Stimulated activated CD4-positive, alpha-beta T cell treated with anti-CD3 and anti-CD28 coated beads, Interleukin-4, amount 100 ng/mL, for 4 hours (primary cell): ENCODE data around the gene MAGEB3.
"Not testable (repeated sequence)": the region's sequence is repeated elsewhere in the genome, so short reads cannot be mapped to it uniquely, and the experiment has no call there.

ENCODE experiments used
- DNase-seq, 2 experiments: peaks; one replicate each; pipeline ENCODE4 v3.0.0-alpha.2; 2020

The MAGEB3 gene, protein sequence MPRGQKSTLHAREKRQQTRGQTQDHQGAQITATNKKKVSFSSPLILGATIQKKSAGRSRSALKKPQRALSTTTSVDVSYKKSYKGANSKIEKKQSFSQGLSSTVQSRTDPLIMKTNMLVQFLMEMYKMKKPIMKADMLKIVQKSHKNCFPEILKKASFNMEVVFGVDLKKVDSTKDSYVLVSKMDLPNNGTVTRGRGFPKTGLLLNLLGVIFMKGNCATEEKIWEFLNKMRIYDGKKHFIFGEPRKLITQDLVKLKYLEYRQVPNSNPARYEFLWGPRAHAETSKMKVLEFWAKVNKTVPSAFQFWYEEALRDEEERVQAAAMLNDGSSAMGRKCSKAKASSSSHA

DNA sequence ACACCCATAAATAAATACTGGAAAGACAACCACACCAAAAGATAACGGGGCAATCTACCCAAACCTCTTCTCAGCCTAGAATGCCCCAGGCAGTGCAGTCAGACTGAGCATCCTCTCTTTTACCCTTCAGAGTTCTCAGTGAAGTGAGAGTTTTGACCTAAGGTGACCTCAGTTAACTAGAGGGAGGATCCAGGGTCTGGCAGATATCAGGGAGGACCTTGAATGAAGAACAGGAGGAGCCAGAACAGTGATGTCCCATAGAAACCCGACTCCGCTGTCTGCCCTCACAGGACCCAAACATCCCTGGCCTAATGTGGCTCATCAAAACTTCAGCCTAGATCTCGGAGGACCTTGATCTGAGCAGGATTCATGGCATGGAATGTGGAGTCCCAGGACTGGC is at the start of gene MAGEB3:
Gene MAGEB3, plus strand, starts transcription at position 263 of the 400 bp plus-strand sequence. CDS start 5,268 bp downstream, outside the sequence.
- no peak for DNase-seq

DNA sequence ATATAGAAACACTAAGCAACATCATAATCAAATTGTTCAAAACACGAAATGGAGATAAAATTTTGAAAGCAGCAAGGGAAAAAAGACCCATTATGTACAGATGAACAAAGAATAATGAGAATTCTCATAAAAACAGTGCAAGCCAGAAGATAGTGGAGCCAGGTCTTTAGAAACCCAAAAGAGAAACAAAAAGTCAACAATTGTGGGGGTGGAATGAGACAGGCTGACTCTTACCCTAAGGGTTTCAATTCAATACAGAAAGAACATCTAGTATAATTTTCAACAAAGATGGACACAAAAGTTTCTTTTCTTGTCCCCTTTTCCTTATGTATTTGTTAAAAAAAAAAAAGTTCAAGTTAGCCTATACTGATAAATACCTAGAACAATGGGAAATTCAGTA is 49.1 kb upstream of the MAGEB3 start:
- DNase-seq = no peak

DNA sequence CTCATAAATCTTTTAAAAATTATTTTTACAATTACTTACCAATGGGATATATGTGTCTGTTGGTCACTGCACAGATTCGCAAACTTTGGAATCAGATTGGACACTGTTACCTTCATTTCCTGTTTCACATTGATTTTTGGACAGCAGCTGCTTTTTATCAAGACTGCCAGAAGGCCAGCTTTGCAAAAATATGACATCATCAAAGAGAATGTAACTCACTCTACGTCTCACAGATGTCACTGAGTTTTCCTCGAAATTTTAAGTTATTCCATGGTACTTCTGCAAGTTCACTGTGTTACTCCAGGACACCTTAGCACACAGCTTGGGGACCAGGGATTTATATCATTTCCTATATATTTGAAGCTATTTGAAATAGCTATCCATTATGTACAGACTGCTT is 46.9 kb upstream of the MAGEB3 start:
- no peak for DNase-seq

DNA sequence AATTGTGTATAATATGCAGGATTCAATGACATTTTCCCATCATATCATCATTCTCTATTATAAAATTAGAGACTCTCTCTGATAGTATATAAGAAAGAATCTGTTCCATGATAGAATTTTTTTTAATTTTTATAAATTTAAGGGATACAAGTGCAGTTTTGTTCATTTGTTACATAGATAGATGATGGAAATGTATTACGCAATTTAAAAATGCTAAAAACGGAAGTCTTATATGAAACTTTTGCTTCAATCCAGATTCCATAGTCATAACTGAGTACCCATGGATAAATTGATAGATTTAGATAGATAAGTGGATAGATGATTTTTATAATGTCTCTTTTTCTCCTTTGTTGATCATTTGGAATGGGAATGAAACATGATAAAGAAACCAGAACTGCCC is 40.0 kb upstream of the MAGEB3 start:
- no peak for DNase-seq

DNA sequence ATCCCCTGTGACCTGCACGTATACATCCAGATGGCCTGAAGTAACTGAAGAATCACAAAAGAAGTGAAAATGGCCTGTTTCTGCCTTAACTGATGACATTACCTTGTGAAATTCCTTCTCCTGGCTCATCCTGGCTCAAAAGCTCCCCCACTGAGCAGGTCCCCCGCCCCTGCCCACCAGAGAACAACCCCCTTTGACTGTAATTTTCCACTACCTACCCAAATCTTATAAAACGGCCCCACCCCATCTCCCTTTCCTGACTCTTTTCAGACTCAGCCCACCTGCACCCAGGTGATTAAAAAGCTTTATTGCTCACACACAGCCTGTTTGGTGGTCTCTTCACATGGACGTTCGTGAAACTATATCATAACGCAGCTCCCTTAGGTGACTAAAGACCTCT is 36.5 kb upstream of the MAGEB3 start:
- not testable (repeated sequence) for DNase-seq

DNA sequence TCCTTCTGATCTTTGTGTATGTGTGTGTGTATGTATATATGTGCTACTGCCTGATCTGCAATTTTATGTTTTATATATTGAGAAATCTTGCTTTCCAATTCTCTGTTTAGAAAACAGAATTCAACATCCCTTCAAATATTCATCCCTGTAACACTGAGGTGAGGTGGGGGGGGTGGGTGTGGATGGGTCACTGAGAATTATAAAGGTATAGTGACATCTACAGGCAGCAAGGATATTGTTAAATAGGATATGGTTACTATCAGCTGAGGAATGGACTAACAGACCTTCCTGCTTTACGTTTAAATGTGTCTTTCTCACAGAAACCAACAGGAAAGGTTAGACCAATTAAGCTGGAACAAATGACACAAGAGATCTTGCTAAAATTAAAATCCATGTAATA is 34.1 kb upstream of the MAGEB3 start:
- DNase-seq = no peak

DNA sequence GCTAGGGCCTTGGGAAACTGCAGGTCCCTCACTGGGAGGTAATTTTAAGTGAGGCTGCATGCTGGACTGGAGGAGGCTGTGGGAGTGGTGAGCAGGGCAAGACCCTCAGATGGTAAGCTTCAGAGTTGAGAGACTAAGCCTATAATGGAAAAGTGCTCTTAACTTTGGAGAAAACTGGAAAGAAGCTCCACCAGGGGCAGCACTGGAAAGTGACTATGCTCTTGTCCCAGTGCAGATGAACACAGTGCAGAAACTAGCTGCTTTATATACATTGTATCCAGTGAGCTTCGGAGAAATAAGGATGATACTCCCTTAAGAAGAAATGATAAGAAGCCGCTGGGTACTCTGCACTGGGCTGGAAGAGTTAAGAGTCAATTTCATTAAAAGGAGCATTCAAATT is 18.3 kb upstream of the MAGEB3 start:
- no peak for DNase-seq

DNA sequence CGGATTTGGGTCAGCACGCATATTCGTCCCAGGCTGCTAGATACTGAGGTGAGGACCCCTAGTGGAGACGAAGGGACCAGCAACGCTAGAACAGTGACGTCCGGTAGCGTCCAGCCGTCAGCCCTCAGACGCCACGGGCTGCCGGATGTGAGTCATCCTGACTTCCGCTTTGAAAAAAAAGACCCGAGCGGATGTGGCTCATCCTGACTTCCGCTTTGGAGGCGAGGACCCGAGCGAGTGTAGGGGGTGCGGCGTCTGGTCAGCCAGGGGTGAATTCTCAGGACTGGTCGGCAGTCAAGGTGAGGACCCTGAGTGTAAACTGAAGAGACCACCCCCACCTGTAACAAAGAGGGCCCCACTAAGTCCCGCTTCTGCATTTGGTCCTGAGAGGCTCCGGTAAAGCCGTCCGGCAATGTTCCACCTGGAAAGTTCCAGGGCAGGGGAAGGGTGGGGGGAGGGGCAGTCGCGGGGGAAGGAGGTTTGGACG is 15.1 kb upstream of the MAGEB3 start, which contains the start of gene MAGEB2:
Gene MAGEB2, plus strand, starts transcription at position 207 of the 487 bp plus-strand sequence. CDS start 3,018 bp downstream, outside the sequence.
- no peak for DNase-seq

DNA sequence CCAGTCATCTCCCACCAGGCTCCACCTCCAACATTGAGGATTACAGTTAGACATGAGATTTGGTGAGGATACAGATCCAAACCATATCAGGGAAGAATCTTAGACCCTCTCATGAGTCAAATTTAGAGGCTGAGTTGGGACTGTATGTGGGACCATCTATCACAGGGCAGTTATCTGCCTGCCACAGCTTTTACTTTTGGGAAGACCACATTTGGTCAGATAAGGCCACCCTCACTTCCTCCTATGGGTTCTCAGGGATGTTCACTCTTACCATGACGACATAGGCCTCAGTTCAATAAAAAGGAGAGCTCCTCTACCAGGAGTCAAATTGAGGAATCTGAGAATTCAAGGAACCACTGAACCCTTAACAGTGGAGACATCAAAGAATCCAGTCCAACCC is 13.0 kb upstream of the MAGEB3 start:
- DNase-seq = no peak

DNA sequence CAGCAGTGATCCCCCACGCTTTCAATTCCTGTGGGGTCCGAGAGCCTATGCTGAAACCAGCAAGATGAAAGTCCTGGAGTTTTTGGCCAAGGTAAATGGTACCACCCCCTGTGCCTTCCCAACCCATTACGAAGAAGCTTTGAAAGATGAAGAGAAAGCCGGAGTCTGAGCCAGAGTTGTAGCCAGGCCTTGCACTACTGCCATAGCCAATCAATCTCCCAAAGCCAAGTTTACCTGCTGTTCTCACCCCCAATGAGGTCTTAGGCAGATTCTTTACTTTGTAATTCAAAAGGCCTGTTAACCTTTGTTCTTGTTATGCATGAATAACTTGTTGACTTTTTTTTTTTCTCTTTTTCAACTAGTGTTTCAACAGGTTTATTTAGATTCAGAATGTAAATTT is 11.1 kb upstream of the MAGEB3 start:
- no peak for DNase-seq

DNA sequence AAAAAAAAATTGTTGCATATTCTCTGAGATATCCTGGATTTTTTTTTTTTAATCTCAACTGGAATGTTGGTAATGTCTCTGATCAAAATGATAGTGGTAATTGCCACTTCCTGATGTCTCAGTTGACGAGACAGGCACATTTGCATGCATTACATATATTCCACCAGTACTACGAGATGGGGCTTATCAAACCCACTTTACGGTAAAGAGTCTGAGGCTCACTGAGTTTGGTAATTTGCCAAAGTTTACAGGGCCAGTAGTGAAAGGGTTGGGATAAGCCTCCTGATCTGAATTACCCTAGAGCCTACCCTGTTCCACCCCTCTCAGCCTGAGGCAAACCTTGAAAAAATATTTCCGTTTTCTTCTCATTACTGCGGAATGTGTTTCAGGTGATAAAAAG is 9.8 kb upstream of the MAGEB3 start:
- DNase-seq = no peak

DNA sequence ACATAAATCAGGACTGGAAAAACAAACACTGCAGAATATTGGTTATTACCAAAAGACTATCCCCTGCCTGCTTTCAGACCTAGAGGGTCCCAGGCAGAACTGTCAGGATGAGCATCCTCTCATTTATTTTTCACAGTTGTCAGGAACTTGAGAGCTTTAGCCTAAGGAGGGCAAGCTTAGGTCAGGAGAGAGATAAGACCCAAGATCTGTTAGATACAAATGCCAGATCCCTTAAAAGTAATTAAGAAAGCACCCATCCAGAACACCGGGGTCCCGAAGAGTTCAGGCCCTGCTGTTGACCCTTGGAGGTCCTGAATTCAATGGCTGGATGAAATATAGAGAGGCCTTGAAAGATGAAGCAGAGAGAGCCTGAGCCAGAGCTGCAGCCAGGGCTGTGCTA is 5.9 kb upstream of the MAGEB3 start:
- no peak for DNase-seq

DNA sequence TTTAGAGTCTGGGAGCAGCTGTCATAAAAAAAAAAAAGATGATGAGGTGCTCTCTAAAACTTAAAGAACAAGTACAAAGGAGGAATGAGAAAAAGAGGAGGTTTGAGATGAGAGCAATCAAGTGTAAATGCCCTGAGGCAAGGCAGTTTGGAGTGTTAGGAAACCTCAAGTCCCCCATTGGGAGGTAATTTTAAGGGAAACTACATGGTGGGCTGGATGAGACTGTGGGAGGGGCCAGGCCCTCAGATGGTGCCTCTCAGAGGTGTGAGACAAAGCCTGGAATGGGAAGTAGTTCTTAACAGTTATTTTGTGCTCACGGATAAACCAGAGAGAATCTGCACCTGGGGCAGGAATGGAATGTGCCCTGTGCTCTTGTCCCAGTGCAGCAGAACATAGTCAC is 1.9 kb upstream of the MAGEB3 start:
- no peak for DNase-seq

DNA sequence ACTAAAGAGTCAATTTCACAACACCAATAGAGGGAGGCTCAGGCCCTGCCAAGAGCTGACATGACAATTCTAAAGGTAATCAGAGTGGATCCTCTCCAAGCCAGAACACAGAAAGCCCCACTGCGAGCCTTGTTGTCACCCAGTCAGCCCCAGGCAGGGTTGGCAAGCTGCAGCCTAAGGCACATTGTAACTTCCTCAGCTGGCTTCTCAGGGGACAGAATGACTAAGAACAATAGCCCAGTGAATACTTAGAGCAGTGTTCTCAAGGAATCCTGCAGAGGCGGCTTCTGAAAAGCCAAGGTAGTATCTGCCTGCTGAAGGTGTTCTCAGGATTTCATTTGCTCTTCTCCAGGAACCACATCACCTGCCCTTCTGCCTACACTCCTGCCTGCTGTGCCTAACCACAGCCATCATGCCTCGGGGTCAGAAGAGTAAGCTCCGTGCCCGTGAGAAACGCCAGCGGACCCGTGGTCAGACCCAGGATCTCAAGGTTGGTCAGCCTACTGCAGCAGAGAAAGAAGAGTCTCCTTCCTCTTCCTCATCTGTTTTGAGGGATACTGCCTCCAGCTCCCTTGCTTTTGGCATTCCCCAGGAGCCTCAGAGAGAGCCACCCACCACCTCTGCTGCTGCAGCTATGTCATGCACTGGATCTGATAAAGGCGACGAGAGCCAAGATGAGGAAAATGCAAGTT is 11.4 kb downstream of the MAGEB3 start, which contains the start of gene MAGEB4:
Gene MAGEB4, plus strand, starts transcription at position 277 of the 692 bp plus-strand sequence. Its CDS starts 136 bp downstream, at position 413.
- no peak for DNase-seq

DNA sequence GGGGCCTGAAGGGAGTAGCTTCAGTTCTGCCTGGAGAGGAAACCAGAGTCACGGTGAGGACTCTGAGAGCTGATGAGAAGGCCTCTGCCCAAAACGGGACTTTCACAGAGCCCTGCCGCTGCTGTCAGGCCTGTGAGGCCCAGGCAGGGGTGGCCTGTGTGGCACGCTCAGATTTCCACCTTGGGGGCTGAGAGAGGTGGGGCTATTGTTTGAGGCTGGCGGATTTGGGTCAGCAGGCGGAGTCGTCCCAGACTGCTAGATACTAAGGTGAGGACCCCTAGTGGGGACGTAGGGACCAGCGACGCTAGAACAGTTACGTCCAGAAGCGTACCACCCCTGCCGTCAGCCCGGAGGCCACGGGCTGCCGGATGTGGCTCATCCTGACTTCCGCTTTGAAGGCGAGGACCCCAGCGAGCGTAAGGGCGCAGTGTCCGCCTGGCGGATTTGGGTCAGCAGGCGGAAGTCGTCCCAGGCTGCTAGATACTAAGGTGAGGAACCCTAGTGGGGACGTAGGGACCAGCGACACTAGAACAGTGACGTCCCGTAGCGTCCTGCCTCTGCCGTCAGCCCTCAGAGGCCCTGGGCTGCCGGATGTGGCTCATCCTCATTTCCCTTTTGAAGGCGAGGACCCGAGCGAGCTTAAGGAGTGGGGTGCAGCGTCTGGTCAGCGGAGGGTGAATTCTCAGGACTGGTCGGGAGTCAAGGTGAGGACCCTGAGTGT is 16.5 kb downstream of the MAGEB3 start, which contains the start of gene MAGEB1:
Gene MAGEB1, plus strand, starts transcription at position 378 of the 721 bp plus-strand sequence. CDS start 3,348 bp downstream, outside the sequence.
- no peak for DNase-seq

DNA sequence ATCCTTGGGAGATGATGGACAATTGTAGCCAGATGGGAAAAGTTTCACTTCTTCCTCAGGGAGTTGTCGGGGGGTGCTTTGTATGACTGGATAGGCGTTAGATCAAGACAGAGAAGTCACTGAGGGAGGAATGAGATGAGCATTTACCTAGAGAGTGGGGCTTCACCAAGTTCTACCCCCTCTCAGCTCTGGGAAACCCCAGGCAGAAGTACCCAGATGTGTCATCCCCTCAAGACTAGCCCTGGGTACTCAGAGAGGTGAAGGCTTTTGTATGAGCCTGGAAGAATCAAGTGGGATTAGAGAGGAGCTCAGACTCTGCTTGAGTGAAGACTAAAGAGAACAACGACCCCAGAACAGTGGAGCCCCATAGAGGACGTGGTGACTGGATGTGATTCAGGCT is 18.4 kb downstream of the MAGEB3 start:
- DNase-seq = no peak

DNA sequence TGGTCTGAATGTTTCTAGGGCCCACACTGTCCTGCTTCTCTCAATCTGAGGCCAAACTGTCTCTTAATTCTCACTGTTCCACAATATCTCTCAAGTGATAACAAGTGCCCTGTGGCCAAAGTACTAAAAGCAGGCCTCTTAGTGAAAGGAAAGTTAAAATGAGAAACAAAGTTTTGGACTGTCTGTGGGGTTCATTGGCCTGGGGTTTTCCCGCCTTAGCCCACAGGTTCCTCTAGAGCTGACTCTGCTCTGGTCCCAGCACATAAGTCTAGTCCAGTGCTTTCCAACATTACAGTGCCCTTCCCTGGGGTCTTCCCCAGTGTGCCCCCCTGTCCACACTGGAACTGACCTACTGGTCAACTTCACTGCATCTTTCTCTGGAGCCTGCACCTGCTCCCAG is 22.8 kb downstream of the MAGEB3 start:
- DNase-seq = no peak

DNA sequence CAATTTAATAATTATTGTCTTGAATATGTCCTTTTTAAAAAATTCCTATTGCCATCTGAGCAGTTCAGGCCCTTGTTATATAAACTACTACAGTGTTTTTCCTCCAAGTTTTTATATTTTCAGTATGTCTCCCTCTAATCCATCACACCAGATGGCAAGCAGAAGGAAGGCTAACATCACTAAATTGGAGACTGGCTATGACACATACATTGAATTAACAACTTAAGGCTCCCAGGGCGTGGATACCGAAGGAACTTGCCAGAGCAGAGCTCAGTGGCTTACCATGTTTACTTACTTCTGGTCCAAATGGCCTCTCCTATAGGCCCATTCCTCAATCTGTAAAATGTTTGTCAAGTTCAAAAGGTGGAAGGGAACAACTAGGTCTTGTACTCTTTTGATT is 29.5 kb downstream of the MAGEB3 start:
- DNase-seq = no peak

DNA sequence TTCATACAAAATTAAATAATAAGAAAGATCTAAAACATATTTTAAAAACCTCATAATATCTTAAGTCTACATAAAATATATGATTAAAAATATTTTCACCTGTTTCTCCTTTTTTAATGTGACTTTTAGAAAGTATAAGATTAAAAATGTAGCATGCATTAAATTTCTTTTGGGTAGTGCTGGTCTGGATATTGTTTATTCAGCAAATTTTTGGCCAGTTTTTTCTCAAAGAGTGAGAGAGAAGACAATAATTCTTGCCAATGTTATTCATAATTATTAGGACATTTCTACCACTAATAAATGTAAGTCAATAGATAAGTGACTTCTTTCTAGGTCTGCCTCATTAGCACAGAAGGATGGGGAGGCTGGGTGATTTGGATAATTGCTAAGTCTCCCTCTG is 30.6 kb downstream of the MAGEB3 start:
- DNase-seq = no peak

DNA sequence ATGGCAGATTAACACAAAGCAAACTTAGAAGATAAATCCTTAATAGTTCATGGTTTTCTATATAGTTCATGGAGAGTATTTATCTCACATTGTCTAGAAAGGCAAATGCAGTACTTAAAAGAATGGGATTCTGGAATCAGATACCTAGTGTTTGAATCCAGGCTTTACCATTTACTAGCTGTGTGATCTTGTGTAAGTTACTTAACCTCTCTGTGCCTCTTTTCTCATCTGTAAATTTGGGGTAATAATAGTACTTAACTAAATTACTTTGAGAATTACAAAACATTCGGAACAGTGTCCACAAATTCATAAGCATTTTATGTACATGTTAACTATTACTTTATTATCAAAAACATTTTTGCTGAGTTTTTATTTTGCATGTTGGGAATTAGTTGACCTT is 32.3 kb downstream of the MAGEB3 start:
- no peak for DNase-seq

DNA sequence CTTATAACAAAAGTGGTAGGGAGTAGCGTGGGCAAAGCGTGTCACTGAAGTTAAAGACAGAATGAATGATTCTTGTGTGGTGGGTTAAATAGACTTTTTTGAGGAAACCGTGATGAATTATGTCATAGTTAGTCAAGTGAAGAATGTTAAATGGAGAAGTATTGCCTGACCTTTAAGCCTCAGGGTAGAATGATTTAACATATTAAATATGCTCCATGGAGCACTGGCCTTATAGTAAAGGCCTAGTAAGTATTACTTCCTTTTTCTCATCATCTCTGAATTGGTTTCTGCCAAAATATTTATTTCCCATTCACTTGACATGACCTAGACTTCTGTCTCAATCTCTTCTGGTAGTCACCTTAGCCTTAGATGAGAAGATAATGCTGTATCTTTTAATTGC is 40.2 kb downstream of the MAGEB3 start:
- no peak for DNase-seq

DNA sequence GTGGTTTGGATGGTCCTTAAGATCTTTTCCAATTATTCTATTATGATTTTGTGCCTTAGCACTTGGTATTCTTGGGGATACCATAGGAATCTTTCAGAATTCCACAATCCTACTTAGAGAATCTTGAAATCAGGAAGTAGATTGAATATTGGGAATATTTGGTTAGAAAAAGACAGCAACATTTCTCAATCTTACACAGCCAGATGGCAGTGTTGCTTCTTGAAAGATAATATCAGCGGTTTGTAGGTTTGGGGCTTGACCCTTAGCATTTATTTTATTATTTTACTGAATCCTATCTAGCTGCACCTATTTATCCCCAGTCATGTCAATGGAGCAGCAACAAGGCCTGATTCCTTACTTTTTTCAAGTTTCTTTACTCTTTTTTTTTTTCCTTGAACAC is 45.0 kb downstream of the MAGEB3 start:
- DNase-seq = no peak

DNA sequence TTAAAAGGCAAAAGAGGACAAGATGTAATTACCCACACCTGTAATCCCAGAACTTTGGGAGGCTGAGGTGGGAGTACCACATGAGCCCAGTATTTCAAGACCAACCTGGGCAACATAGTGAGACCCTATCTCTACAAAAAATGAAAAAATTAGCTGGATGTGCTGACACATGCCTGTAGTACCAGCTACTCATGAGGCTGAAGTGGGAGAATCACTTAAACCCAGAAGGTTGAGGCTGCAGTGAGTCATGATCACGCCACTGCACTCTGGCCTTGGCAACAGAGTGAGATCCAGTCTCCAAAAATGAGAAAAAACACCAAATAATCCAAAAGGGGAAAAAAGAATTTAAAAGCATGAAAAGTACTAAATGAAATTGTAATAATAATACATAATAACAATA is 47.9 kb downstream of the MAGEB3 start:
- no peak for DNase-seq
